GM18520 (cell line): ENCODE results near the gene PRRG4.
A peak's percentile ranks its signal among the peaks of the same experiment; 100 is the strongest.
"Not testable (repeated sequence)": the region's sequence is repeated elsewhere in the genome, so short reads cannot be mapped to it uniquely, and the experiment has no call there.

Source experiments
- ATAC-seq: cut with Tn5 transposase; IDR thresholded peaks from one replicate; pipeline ENCODE4 v1.9.1; 2021; ENCODE audit not compliant: unreplicated experiment

The PRRG4 gene

DNA sequence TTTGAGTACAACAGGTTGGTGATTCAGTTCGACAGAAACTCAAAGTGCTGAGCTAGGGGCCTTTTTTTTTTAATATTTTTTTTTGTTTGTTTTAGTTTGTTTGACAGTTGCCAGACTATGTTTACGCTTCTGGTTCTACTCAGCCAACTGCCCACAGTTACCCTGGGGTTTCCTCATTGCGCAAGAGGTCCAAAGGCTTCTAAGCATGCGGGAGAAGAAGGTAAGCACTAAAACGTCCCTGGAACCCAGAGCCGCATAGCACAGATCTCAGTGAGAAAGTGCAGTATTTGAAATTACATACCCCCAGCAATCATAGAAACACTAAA, 649 bp downstream of the PRRG4 start:
- peak; percentile 4 for ATAC-seq

DNA sequence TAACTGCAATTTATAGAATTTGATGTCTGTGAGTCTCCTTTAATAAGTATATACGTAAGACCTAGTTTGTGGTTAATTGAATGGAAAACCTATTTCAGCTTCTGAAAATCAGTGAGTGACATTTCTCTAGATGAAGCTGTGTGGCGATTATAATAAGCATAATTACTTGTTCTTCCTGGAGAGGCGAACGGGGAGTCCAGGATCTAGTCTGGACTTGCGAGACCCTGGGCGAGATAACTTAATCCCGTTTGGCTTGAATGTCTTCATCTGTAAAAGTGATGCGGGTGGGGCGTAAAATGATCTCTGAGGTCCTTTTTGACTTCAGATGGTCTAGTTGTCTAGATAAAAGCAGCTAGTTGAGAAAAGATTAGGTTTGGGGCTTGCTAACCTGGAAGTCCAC, 1.1 kb downstream of the PRRG4 start:
- no peak for ATAC-seq

DNA sequence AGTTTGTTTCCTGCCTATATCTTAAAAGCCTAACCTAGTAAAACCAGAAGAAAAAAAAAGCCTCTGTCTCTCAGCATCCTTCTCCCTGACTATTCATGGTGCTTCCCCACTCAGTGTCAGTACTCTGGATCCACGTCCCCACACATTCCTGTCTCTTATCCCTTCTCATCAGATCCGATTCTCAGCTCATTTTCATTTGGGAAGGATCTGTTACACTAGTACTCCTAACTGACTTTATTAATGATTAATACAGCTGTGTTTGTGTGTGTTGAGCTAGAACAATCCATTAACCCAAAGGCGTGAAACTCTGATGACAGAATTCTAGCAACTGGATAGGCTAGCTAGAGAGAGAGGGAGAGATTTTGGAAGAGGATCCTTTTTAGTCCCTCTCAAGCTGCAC, 1.5 kb downstream of the PRRG4 start:
- ATAC-seq: no peak

DNA sequence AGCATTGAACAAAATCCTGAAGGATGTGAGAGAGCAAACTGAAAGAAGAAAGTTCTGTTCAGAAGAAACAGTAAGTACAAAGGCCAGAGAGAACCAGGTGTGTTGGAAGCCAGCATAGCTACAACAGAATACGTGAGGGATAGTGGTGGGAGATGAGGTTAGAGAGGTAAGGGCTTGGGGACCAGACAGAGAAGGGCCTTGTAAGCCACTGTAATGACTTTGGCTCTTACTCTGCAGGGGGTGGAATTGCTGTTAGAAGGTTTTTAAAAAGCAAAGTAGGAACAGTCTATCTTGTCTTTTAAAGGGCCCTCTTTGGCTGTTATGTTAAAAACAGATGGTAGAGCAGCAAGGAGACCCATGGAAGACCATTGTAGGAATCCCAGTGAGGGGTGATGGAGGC, 4.2 kb downstream of the PRRG4 start:
- ATAC-seq: no peak

DNA sequence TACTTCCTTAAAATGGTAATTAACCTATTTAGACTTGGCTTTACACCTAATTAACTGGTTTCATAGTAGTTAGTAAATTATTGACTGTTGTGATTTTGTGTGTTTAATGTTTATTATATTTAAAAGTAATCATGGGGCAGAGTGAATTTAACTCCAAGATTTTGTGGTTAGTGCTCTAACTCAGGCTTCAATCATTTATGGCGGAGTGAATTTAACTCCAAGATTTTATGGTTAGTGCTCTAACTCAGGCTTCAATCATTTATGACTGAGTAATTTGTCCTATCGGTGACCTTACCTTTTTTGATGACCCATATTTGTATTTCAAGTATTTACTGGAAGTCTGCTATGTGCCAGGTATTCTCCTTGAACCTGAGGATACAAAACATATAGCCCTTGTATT, 7.2 kb downstream of the PRRG4 start:
- ATAC-seq: no peak

DNA sequence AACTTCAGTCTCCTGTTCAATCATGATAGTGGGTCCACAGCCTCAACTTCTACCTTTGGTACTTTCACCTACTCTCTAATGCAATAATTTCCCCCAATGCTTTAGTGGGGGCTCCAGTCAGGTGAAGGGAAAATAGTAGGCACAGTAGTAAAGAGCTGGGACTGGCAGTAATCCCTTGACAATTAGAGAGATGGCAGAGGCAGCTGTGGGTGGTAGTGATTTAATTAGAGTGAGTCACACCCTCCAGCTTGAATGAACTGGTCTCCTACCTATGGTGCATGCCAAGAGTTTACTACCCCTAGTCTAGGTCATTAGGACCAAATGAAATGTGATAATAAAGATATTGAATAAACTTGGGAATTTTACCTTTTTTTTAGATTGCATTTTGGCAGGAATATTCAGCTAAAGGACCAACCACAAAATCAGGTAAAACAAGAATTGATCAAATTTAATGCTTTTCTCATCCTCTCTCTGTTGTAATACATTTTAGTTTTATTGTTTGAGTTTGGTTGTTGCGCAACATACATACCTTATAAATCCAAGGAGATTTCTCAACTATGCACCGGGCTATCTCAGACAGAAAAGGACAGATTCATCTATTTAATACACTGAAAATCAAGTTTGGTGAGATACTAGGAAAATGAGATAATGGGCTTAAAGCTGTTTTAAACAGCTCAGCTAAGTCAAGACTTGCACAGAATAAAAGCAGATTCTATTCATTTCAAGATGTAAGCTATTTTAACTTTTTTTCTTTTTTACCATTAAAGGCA, 9.0 kb downstream of the PRRG4 start:
- ATAC-seq: no peak

DNA sequence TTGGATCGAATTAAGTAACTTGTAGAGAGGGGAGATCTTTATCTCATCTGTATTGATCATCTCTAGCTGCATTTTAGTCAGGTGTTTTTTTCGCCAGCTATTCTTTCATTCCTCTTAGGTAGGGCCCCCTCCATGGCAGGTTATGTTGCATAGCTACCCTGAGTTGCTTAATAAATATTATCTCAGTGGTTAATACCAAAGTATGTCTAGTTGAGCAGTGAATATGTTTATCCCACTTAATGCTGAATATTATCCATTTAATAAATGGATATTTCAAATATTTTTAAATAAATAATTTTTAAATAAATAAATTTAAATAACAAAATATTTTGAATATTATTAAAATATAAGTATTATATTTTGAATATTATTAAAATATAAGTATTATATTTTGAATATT, 9.6 kb downstream of the PRRG4 start:
- no peak for ATAC-seq

DNA sequence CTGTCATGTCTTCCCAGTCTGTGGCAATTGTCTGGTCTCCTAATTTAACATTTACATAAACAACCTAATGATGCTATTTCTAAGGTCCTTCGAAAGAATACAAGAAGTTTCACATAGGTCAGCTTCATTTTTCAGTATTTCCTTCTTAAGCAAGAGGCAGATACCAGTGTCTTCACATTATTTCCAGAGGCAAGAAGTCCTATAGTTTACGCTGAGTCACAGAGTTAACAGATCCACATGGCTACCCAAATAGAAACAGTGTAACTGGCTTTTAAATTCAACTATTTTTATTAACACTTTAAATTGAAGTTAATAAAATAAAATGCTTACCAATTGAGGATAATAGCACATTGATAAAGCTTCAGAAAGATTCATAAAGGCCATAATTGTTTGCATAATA, 10.9 kb downstream of the PRRG4 start:
- no peak for ATAC-seq

DNA sequence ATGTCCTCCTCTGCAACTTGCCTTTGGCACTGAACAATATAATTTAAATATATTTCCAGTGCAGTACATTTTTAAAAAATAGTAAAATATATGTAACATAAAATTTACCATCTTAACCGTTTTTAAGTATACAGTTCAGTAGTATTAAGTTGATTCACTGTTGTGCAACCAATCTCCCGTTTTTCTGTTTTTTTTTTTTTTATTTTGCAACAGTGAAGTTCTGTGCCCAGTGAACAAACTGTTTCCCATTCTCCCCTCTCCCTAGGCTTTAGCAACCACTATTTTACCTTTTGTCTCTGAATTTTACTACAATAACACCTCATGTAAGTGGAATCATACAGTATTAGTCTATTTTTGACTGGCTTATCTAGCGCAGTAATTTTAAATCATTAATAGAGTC, 13.8 kb downstream of the PRRG4 start:
- ATAC-seq: no peak

DNA sequence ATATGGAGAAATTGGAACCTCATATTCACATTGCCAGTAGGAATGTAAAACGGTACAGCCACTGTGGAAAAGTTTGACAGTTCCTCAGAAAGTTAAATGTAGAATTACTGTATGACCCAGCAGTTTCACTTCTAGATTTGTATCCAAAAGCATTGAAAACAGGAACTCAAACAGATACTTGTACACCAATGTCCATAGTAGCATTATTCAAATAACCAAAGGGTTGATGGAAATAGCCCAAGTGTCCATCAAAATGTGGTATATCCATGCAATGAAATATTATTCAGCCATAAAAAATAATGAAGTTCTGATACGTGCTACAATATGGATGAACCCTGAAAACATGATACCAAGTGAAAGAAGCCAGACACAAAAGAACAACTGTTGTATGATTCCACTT, 17.8 kb downstream of the PRRG4 start:
- no peak for ATAC-seq

DNA sequence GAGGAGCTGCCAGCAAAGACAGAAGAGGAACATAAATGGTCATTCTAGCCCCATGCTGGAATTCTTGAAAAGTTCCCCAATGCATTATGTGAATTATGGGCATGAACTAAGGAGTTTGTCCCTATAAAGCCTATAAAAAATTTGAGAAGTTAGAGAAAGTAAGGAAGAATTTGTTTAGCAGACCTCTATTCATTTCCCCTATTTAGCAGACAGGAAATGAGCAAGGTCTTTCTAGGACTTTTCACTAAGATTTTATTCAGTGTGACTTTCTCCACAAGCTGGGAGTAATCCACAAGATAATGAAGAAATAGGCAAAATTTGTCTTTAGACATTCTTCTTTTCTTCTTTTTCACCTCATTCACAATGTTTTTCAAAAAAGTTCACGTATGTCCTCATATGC, 20.0 kb downstream of the PRRG4 start:
- no peak for ATAC-seq

DNA sequence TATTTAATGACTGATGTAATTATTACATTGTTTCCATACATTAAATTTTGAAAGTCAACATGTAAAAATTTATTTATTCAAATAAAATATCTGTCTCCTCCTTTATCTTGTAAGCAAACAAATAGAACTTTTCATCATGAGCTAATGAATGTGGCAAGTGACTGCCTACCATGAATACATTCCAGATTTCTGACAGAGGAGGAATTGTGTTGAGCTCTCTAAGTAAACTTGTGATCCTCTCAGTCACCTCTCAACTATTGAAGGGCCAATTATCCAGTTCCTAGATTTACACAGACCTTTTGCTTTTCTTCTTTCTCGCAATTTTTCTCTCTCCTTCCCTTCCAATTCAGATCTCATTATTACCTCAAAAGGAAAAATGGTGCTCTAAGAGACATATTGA, 21.5 kb downstream of the PRRG4 start:
- ATAC-seq: no peak

DNA sequence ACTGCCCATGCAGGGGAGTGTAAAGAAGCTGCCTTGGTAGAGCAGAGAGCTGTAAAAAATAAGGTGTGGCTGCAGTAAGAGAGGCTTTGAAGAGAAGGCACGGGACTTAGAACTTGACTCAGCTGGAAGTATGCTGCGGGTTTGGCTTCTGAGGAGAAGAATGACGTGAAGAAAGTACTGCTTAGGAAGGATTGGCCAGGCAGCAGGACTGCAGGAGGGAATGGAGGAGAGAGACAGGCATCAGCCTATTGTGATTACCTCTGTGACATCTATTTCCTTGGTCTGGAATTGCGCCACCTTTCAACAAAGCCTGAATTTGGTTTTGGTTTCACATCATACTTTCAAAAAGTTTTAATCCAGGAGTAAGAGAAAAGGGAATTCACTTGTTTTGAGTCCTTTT, 22.5 kb downstream of the PRRG4 start:
- no peak for ATAC-seq

DNA sequence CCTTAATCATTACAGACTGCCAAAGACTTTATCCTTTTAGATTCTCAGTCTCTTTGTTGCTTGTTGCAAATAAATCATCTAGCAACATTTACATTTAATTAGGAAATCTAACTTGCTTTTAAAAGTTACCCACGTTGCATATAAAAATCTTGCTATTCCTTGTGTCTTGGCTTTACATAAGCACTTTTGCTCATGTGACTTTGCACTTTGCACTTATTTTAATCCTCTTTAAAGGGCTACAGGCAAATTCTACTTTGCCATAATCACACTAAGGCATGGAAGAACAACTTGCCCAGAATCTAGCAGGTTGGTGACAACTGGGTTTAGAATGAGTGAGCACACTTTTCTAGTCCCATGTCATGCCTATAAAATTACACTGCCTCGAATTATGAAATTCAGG, 25.9 kb downstream of the PRRG4 start:
- ATAC-seq: no peak

DNA sequence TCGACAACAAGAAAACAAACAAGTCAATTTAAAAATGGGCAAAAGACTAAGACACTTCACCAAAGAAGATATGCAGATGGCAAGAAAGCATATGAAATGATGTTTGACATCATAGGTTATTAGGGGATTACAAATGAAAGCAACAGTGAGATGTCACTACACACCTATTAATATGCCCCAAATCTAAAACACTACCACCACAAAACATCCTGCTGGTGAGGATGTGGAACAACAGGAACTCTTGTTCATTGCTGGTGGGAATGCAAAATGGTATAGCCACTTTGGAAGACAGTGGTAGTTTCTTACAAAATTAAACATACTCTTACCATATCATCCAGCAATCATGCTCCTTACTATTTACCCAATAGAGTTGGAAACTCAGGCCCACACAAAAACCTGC, 29.0 kb downstream of the PRRG4 start:
- no peak for ATAC-seq

DNA sequence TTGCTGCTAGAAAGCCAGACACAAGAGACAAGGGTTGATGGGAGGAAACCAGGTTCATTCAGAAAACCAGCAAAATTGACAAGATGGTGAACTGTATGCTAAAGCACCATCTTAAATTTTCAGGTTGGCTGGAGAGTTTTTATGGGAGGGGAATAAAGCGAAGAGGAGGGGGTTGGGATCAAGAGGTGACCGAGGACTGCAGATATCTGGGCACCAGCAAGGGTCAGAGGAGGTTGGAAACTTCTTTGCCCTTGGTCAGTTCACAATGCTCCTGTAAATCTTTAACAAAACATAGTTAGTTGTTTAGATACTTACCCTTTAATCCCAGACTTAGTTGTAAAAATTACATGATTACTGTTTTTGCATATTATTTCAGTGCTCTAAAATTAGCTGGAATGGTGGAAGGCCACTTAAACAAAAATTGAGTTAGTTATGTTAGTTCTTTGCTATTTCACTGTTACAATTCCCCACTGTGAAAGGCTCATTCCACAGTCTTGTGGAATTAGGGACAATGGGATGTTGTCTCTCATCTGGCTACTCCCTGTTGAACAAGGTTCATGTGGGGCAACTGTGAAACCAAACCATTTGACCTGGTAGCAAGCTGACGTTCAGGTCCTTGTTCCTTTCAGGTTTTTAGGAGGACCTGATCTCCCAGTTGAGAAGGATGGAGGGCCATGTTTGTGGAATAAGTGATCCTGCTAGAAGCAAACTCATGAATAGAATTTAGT, 32.3 kb downstream of the PRRG4 start:
- ATAC-seq: no peak

DNA sequence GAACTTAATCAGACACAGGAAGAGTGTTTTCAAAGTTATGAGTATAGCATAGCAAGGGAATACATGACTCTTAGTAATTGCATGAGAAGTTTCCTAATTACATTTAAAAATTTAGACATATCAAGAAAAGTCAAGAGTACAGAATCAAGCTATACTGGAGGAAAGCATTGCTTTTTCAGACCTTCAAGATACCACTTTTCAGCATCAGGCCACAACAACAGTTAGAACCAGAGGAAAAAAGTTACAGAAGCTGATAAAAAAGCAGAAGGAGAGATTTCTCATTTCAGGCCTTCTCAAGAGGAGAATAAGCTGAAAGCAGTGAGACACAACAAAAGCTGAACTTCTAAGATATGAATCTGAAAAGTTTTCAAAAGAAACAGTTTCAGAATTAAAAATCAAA, 34.8 kb downstream of the PRRG4 start:
- no peak for ATAC-seq

DNA sequence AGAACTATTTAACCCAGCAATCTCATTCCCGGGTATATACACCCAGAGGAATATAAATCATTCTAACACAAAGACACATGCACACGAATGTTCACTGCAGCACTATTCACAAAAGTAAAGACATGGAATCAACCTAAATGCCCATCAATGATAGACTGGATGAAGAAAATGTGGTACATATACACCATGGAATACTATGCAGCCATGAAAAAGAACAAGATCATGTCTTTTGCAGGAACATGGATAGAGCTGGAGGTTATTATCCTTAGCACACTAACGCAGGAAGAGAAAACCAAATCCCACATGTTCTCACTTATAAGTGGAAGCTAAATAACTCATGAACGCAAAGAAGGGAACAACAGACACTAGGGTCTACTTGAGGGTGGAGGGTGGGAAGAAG, 39.0 kb downstream of the PRRG4 start:
- ATAC-seq: not testable (repeated sequence)

DNA sequence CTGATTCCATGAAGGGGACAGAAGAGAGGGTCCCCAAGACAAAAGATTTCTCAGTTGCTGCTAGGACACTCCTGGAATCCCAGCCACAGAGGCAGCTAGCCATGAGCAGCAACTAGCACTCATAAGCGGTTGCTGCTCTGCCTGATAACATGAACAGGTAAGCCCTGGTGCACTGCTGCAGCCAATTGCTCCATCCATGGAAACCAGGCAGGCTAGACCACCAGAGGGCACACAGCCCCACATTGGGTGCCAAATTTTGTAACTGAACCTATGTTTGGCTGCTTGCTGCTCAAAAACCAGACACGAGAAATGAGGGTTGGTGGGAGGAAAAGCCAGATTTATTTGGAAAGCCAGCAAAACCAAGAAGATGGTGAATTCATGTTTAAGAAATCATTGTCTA, 40.9 kb downstream of the PRRG4 start:
- no peak for ATAC-seq

DNA sequence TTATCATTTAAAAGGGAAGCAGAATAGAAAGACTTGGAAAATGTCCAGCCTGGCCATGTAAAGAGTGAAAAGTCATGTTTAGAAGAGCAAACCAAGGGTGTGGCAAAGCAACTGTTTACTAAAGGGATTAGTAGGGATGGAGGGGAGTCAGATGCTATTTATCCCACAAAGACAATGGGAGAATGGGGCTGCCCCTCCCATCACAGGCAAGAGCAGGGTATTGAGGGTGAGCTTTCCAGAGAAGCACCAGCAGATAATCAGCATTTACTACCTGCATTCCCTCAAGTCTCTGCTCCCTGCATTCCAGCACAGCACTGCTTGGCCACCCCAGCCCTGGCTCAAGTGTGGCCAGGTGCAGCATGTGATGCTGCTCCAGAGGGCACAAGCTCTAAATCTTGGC, 44.4 kb downstream of the PRRG4 start:
- no peak for ATAC-seq

DNA sequence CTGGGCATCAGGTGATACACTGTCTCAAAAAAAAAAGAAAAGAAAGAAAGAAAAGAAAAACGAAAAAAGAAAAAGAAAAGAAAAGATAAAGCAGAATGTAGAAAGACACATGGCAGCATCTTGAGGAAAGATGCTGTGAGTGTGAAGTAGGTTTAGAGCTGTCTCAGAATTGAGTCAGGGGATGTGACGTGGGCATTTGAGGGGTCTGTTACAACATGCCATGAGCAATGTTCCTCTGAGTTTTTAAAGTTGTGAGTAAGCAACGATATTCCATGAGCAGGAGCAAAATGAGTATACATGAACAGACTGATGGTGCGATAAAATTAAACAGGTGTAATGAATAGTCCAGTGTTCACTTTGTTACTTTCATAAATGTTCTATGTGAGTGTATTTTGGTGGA, 51.6 kb downstream of the PRRG4 start:
- no peak for ATAC-seq

DNA sequence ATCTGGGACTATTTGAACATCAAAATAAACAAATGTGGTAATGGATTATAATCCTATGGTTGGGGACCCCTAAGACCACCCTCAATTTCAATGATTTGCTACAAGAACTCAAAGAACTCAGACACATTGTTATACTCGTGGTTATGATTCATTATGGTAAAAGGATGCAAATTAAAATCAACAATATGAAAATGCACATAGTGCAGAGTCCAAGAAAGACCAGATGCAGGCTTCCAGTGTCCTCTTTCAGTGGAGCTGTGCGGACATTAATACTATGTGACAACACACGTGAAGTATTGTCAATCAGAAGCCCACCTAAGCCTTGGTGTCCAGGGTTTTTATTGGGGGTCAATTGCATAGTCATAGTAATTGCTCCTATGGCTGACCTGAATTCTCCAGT, 53.7 kb downstream of the PRRG4 start:
- no peak for ATAC-seq

DNA sequence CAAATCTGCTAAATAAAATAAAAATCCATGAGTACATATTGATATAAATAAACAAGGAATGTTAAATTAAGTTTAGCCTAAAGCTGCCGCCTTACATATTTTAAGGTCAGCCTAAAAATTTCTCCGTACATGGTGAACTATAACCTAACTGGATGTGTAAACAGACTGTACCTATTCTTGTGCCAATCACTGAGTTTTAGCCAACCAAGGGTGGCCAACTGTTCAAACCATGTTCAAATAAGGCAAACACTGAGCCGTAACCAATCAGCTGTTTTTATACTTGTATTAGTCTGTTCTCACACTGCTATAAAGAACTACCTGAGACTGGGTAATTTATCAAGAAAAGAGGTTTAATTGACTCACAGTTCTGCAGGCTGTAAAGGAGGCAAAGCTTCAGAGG, 54.3 kb downstream of the PRRG4 start:
- ATAC-seq: no peak
